OCI-LY3 (cell line): ENCODE measurements around the gene TREX2.

Experiments used
- H2AFZ ChIP-seq: fragments of 200-600, 300-600 bp; shearing (Covaris generic); 2 replicates; pipeline ENCODE4 v1.6.0; 2014; ENCODE audit warnings: antibody characterized with exemption, low read depth, low read length
- H3K27ac ChIP-seq: fragments of 200-600, 300-600 bp; sonication (generic); 2 replicates; pipeline ENCODE4 v1.5.1; 2014; ENCODE audit warnings: mild to moderate bottlenecking, low read length, moderate library complexity, mixed read lengths
- H3K27me3 ChIP-seq: fragments of 200-600, 300-600 bp; sonication (generic); 2 replicates; pipeline ENCODE4 v1.6.1; 2014; ENCODE audit warnings: low read depth, low read length, mixed read lengths
- H3K36me3 ChIP-seq: fragments of 200-600, 300-600 bp; sonication (generic); replicated peaks from 2 replicates; pipeline ENCODE3; 2014; ENCODE audit warnings: low read depth, low read length, mixed read lengths
- H3K4me1 ChIP-seq: fragments of 300-600, 200-600 bp; sonication (generic); 2 replicates; pipeline ENCODE4 v1.6.1; 2014; ENCODE audit warnings: low read length, mixed read lengths
- H3K4me2 ChIP-seq: fragments of 200-600, 300-600 bp; sonication (generic); 2 replicates; pipeline ENCODE4 v1.6.1; 2014; ENCODE audit warnings: low read length, mixed read lengths
- H3K4me3 ChIP-seq: fragments of 300-600, 200-600 bp; sonication (generic); 2 replicates; pipeline ENCODE4 v1.5.1; 2014; ENCODE audit warnings: antibody characterized with exemption, mild to moderate bottlenecking, low read length, moderate library complexity
- H3K79me2 ChIP-seq: fragments of 300-600, 200-600 bp; shearing (Covaris generic); 2 replicates; pipeline ENCODE4 v1.6.1; 2014; ENCODE audit warnings: mild to moderate bottlenecking, low read length, mixed read lengths
- H3K9ac ChIP-seq: fragments of 300-600, 200-600 bp; shearing (Covaris generic); 2 replicates; pipeline ENCODE4 v1.6.0; 2014; ENCODE audit warnings: mild to moderate bottlenecking, low read length, moderate library complexity
- H3K9me3 ChIP-seq: fragments of 200-600, 300-600 bp; shearing (Covaris generic); 2 replicates; pipeline ENCODE4 v1.6.1; 2014; ENCODE audit warnings: low read length, mixed read lengths; ENCODE audit not compliant: insufficient read depth
- H4K20me1 ChIP-seq: fragments of 200-600, 300-600 bp; sonication (generic); 2 replicates; pipeline ENCODE4 v1.6.1; 2016; ENCODE audit warnings: low read length, mixed read lengths; ENCODE audit not compliant: insufficient read depth
- CTCF ChIP-seq: fragments of 200-600, 300-600 bp; sonication (generic); IDR thresholded peaks from 2 replicates; pipeline ENCODE4 v1.5.1; 2014; ENCODE audit warnings: antibody characterized with exemption, low read length, low read depth
- EZH2phosphoT487 ChIP-seq: fragments of 200-600 bp; shearing (Covaris generic); IDR thresholded peaks from 2 replicates; pipeline ENCODE4 v1.6.1; 2018; ENCODE audit warnings: antibody characterized with exemption, mixed run types, low read depth

Gene TREX2

GRCh38 chrX:153435845-153436244 lies 10.0 kb downstream of the TREX2 start:
- H3K27ac ChIP-seq = no peak overlapping the region
- no peaks in the 10 kb centered on the region for H3K4me1 ChIP-seq
- H3K27me3 ChIP-seq = no peaks in the 10 kb centered on the region
- H3K9ac ChIP-seq = no peak overlapping the region
- H3K4me3 ChIP-seq = no peak overlapping the region
- no peak overlapping the region for H2AFZ ChIP-seq
- H3K9me3 ChIP-seq = no peaks in the 10 kb centered on the region
- TF ChIP-seq CTCF (no peak), EZH2phosphoT487 (no peak)
- H4K20me1 ChIP-seq = no peaks in the 10 kb centered on the region
- no peak overlapping the region for H3K4me2 ChIP-seq
- no peaks in the 10 kb centered on the region for H3K79me2 ChIP-seq
- no peaks in the 10 kb centered on the region for H3K36me3 ChIP-seq

GRCh38 chrX:153434801-153435200 lies 11.1 kb downstream of the TREX2 start:
- no peak for TF ChIP-seq EZH2phosphoT487
- TF ChIP-seq CTCF = no peak
- Histone ChIP-seq H3K36me3 (no peaks in the 10 kb centered on the region), H3K4me2 (no peak overlapping the region), H3K79me2 (no peaks in the 10 kb centered on the region), H3K27me3 (no peaks in the 10 kb centered on the region), H2AFZ (no peak overlapping the region), H4K20me1 (no peaks in the 10 kb centered on the region), H3K9me3 (no peaks in the 10 kb centered on the region), H3K27ac (no peak overlapping the region), H3K9ac (no peak overlapping the region), H3K4me1 (no peaks in the 10 kb centered on the region), H3K4me3 (no peak overlapping the region)

- Histone ChIP-seq H3K27me3 (no peaks in the 10 kb centered on the region), H3K79me2 (no peaks in the 10 kb centered on the region), H3K4me2 (no peak overlapping the region), H3K4me1 (no peaks in the 10 kb centered on the region), H2AFZ (no peak overlapping the region), H3K9ac (no peak overlapping the region), H3K36me3 (no peaks in the 10 kb centered on the region), H3K27ac (no peak overlapping the region), H4K20me1 (no peaks in the 10 kb centered on the region), H3K9me3 (no peaks in the 10 kb centered on the region), H3K4me3 (no peak overlapping the region)
- TF ChIP-seq EZH2phosphoT487 (no peak), CTCF (no peak)
These were observed 12.0 kb downstream of the TREX2 start for GRCh38 chrX:153433781-153434285.

GRCh38 chrX:153433161-153433680 lies 12.6 kb downstream of the TREX2 start:
- Histone ChIP-seq H2AFZ (no peak overlapping the region), H4K20me1 (no peaks in the 10 kb centered on the region), H3K79me2 (no peaks in the 10 kb centered on the region), H3K27ac (no peak overlapping the region), H3K36me3 (no peaks in the 10 kb centered on the region), H3K4me3 (no peak overlapping the region), H3K9me3 (no peaks in the 10 kb centered on the region), H3K4me2 (no peak overlapping the region), H3K4me1 (no peaks in the 10 kb centered on the region), H3K9ac (no peak overlapping the region), H3K27me3 (no peaks in the 10 kb centered on the region)
- TF ChIP-seq CTCF (no peak), EZH2phosphoT487 (no peak)
